NOMO-1 treated with dmso at 0.1 percent for 144 hours (cell line): ENCODE measurements around the gene LARGE1.

Source experiments
- DNase-seq: peaks from one replicate; lab custom pipeline; 2025; ENCODE audit not compliant: unreplicated experiment; lab: John Stamatoyannopoulos, UW

The LARGE1 gene

GRCh38 chr22:33735978-33736377 lies 184.3 kb downstream of the LARGE1 start:
- no peak for DNase-seq

- no peak for DNase-seq
These were observed 191.4 kb downstream of the LARGE1 start for GRCh38 chr22:33728847-33729246.

GRCh38 chr22:33726294-33726734 lies 194.0 kb downstream of the LARGE1 start:
- DNase-seq = no peak

DNA sequence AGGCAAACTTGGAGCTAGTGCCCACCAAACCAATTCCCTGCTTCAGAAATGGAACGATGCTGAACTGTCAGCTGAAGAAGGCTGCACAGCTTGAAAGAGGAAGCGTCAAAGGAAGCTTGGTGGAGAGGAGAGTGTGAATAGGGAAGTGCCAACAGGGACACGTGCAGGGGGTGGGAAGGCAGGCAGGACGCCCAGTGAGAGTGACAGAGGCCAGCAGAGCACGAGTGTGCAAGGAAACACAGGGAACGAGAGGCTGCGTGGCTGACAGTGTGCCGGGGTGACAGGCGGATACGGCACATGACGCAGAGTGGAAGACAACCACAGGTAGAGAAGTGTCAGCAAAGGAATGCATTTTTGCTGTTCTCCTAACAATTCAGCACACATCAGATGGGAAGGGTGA lies 196.4 kb downstream of the LARGE1 start:
- DNase-seq = no peak

DNA sequence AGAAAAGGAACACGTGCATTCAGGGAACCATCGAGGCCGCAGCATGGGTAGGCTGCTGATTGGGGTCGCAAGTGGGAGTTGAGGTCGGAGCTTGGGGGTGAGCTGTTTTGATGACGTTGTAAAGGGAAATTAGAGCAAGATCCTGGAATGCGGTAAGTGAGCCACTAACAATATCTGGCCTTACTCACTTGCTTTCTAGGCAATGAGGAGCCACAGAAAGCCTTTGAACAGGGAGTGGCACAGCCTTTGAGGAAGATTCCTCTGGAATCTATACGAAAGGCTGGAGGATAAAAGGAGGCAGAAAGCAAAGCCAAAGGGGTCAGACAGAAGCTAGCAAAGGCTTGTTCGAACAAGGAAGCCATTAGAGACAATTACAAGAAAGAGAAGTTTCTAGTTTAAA lies 197.5 kb downstream of the LARGE1 start:
- no peak for DNase-seq

GRCh38 chr22:33720166-33720878 lies 200.0 kb downstream of the LARGE1 start:
- no peak for DNase-seq

GRCh38 chr22:33717694-33718396 lies 202.4 kb downstream of the LARGE1 start:
- no peak for DNase-seq

- no peak for DNase-seq
These were observed 204.9 kb downstream of the LARGE1 start for GRCh38 chr22:33715237-33715985.

DNA sequence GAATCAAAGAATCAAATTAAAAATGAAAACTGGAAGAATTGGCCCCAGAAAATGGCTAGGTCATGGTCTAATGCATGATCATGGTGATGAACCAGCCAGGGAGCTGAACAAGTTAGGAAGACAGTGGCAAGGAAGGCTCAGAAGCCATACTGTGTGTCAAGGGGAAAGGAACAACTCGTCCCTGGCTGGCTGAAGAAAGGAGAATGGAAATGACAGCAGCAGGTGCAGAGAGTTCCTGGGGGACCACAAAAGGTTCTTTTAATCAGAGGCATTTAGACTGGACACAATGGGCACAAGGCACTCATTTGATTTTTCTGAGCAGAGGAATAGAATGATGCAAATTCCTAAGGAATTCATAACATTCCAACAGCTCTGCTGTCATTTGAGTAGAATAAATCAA lies 209.9 kb downstream of the LARGE1 start:
- DNase-seq = no peak

- DNase-seq = no peak
These were observed 212.7 kb downstream of the LARGE1 start for GRCh38 chr22:33707581-33707980.

- no peak for DNase-seq
These were observed 214.2 kb downstream of the LARGE1 start for GRCh38 chr22:33706100-33706499.

DNA sequence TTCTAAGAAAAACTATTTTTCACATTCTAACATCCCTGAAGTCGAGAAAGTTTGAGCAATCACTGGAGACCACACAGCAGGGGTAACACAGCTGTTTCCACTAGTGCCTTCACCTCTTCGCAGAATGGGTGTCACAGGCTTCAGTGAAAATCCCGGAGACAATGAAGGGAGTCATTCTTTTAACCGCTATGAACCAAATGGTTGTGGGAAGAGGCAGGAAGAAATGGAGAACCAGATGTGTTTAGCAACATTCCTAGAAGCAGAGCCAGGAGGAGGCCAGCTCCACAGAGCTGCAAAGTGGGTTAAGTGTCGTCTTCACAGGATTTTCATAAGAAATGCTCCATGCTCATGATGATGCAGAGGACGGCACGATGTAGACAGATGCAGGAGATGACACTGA lies 221.1 kb downstream of the LARGE1 start:
- DNase-seq = no peak

DNA sequence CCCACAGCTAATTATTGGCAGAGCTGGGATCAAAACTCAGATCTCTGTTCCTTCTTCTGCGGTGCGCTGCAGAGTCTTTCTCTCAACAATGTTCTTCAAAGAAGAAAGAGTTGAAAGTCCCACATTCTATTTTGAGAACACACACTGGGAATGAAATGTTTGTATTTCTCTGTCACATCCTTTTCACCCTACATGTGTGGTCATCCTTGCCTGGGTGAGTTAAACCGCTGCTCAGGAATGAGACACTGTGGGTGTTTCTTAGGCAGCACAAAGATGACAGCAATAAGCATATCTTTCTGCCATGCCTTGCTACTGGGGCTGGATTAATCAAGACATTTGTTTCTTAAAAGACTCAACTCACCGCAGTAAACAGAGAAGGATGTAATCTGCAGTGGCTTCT lies 222.6 kb downstream of the LARGE1 start:
- no peak for DNase-seq

GRCh38 chr22:33691057-33691630 lies 229.1 kb downstream of the LARGE1 start:
- no peak for DNase-seq

DNA sequence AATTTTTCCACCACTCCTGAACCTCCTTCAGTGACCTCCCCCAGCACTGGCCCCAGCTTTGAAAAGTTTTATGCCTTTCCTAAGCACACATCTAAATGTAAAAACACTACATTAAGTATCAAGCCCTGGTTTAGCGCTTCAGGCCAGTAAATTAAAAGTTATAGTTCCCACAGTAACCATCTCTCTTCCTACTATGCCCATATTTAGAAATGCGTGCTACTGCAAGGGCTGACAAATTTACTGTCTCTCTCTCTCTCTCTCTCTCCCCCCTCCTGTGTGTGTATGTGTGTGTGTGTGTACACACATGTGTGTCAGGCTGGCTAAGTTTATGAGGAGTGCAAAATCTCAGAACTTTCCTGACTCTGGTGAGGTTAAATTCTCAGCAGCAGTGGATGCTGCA lies 231.4 kb downstream of the LARGE1 start:
- DNase-seq = no peak

- no peak for DNase-seq
These were observed 232.8 kb downstream of the LARGE1 start for GRCh38 chr22:33687464-33687863.

DNA sequence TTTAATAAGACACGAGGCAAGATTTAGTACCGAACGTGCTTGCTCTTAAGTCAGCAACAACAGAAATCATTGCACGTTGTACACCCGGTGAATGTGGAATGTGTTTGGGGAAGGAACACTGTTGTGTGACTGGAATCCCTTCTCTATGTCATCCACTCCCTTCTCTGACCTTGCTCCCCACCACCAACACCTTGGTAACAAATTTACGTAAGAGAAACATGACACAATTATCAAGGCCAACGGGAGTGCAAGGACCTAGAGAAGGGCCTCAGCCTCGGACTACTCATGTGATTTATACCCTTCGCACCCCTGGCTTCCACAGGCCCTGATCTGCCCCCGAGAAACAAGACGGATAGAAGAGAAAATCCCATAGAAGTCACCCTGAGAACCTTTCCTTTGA lies 236.2 kb downstream of the LARGE1 start:
- no peak for DNase-seq

GRCh38 chr22:33682927-33683326 lies 237.3 kb downstream of the LARGE1 start:
- DNase-seq = no peak

- no peak for DNase-seq
These were observed 239.6 kb downstream of the LARGE1 start for GRCh38 chr22:33680632-33681031.

GRCh38 chr22:33678523-33678922 lies 241.8 kb downstream of the LARGE1 start:
- no peak for DNase-seq

DNA sequence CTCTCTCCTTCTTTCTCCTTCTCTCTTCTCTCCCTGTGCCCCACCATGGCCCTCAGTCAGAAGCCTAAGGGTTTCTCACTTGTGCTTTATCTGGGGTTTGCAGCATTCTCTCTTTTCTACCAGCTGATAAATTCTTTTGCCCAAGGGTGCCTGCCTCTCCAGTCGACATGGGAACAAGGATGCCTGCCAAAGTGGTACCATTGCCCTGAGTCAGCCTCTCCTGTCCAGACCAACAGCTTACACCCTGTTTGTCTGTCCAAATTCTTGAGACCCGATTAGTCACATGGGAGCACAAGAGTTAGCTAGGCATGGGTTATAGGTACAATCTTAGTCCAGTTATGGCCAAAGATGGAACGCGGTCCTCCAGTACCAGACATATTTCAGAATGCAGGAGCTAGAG lies 242.7 kb downstream of the LARGE1 start:
- no peak for DNase-seq

DNA sequence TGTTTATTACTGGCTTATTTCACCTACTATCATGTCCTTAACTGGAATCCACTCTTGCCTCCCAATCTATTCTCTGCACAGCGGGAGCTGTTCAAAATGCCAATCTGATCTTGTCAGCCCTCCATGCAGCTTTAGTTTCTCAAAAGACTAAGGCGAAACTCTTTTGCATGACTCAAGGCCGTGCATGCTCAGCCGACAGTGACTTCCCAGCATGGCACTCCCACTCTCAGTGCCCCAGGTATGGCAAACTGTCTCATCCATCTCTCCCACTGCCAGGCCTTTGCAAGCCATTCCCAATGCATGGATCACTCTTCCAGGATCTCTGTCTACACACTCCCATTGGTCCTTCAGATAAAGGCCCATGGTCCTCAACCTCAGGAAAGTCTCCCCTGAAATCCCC lies 245.9 kb downstream of the LARGE1 start:
- DNase-seq = no peak
